ENCODE measurements around the gene TOP3B.

Gene TOP3B

DNA sequence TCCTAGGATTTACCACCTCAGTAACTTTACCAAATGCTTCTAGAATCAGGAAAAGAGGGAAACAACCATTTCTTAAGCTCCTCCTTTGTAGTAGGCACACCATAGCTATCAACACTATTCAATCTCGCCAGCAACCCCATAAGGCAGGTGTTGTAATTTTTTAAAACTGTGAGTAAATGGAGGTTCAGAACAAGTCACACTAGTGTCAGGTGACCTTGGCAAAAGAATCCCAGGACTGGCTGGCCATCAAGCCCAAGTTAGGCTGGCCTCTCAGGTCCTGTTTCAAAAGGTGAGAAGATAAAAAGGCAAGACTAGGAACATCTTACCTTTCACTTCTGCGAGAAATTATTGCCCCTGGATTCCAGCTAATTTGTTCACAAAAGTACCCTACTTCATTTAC is 713 bp downstream of the TOP3B start:
- DNase-seq (ENCODE audit: low read depth): no peak

- DNase-seq (ENCODE audit: low read depth): no peak
Measured at GRCh38 chr22:21980547-21980946, 2.0 kb downstream of the TOP3B start.

GRCh38 chr22:21978564-21979386 is 3.8 kb downstream of the TOP3B start:
- DNase-seq (ENCODE audit: low read depth): no peak

GRCh38 chr22:21977814-21978213 is 4.8 kb downstream of the TOP3B start:
- no peak for DNase-seq (ENCODE audit: low read depth)

DNA sequence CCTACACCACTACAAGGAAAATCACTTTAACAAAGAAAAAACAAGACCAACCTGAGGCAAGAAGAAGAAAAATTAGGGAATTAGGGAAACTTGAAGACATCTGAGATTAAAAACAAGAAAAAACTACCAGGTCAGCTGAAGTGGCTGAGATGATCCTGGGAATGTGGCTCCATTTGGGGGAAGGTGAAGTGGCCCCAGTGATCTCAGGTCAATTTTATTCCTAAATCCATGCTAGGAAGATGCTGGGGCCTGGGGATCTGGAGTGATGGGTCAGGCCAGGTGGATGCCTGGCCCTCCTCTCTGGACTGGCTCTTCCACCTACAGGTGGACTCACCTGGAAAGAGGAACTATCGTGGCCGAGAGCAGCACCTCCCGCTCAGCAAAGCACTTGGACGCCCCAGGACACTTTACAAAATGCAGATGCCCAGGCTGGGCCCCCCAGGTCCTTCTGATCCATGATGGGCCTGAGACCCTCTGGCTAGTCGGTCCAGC is 6.7 kb downstream of the TOP3B start:
- no peak for DNase-seq (ENCODE audit: low read depth)

DNA sequence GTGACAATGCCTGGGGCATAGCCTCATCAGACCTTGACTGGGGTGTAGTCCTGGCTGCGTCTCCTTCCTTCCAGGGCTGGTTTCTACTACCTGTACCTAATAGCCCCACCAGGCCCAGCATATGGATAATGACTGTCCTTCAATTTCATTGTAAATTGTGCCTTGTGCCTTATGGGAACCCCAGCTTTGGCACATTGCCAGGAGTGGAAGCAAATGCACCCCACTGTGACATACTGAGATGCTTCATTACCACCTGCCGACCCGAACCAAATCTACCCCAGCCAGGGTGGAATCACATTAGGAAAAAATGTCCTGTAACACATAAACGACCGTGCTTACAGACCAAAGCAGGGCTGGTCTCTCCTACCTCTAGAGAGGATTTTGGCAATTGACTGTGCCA is 7.3 kb downstream of the TOP3B start:
- no peak for DNase-seq (ENCODE audit: low read depth)

DNA sequence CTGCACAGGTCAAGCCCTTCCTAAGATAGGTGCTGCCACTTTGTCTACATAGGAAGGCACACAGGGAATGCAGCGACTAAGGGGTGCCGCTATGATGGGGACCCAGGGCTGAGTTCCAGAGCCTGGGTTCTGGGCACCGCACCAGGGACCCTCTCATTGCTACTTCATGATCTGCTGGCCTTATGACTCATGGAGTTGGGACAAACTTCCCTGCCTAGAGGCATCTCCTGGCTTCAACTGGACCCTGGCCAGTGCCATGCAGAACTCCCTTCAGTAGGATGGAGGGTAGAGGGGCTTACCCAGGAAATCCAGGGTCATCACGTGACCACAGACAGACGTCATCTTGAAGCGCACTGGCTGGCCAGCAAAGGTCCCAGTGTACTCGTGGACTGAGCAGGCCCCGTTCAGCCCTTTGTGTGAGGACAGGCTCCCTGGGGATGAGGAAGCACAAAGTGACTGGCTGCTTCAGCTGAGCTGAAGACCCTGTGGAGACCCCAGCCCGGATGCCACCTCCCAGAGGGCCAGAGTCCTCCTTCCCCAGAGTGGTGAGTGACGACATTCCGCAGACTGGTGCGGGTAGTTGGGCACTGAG is 8.4 kb downstream of the TOP3B start:
- DNase-seq (ENCODE audit: low read depth): no peak

GRCh38 chr22:21972806-21973205 is 9.8 kb downstream of the TOP3B start:
- DNase-seq (ENCODE audit: low read depth): no peak

GRCh38 chr22:21972293-21972779 is 10.3 kb downstream of the TOP3B start:
- no peak for DNase-seq (ENCODE audit: low read depth)

DNA sequence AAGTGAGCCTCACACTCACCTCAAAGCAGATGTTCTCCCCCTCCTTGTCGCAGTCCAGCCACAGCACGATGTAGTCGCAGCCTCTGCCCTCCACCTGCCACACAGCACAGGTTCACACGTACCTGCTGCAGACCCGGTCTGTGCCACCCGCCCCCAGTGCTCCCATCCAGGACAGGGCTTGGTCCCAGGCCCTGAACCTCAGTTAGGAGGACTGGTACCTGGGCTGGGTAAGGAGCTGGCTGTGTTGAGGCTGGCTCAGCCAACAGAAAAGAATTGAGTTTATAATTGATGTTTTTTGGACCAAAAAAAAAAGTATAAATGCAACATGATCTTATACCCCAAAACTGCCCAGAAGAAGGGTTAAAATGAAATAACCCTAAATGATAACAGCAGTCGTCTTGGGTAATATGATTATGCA is 10.7 kb downstream of the TOP3B start:
- DNase-seq (ENCODE audit: low read depth): no peak

- DNase-seq (ENCODE audit: low read depth): no peak
Measured at GRCh38 chr22:21970800-21971617, 11.6 kb downstream of the TOP3B start.

GRCh38 chr22:21970037-21970799 is 12.4 kb downstream of the TOP3B start:
- DNase-seq (ENCODE audit: low read depth): no peak

GRCh38 chr22:21968452-21969129 is 14.0 kb downstream of the TOP3B start:
- no peak for DNase-seq (ENCODE audit: low read depth)

- DNase-seq (ENCODE audit: low read depth): no peak
Measured at GRCh38 chr22:21967693-21968271, 14.8 kb downstream of the TOP3B start.

- no peak for DNase-seq (ENCODE audit: low read depth)
Measured at GRCh38 chr22:21966643-21967516, 15.7 kb downstream of the TOP3B start.

- DNase-seq (ENCODE audit: low read depth): no peak
Measured at GRCh38 chr22:21965762-21966288, 16.8 kb downstream of the TOP3B start.

DNA sequence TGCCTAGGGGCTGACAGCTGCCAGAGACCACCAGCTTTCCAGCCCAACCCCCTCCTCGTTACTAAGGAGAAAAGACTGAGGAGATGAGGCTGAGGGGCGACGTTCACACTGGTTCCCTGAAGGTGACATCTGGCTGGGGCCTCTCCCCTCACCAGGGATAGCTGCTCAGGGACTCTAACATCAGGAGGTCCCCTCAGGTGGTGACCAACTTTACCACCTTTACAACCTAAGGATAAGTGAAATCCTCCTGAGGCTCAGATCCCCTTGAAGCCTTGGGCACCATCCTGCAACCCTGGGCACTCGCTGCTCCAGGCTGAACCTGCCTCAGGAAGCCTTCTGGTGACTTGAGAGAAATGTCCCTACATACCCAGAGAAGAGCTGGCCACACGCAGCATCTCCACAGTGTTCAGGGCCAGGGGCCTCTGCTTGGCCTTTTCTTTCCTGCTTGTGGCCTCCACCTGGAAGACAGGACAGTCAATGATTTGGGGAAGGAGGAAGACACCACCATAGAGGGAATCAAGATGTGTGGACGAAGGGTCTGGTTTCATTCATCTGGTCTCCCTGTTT is 17.6 kb downstream of the TOP3B start:
- no peak for DNase-seq (ENCODE audit: low read depth)

DNA sequence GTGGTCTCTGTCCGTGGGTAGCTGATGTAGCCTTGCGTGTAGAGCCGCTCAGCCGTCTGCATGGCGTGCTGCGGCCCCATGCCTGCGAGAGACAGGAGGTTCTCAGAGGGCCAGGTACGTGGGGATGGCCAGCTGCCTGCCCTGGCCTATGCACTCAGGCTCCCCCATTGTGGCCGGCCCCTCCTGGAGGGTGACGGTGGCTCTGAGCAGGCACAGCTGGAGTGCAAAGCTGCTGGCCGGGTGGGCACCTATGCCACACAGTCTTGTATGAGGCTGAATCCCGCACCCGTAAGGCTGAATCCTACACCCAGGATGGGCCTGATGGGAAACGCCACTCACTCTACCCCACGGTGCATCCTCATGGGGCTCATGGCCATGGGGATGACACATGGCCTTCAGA is 18.4 kb downstream of the TOP3B start:
- DNase-seq (ENCODE audit: low read depth): no peak

DNA sequence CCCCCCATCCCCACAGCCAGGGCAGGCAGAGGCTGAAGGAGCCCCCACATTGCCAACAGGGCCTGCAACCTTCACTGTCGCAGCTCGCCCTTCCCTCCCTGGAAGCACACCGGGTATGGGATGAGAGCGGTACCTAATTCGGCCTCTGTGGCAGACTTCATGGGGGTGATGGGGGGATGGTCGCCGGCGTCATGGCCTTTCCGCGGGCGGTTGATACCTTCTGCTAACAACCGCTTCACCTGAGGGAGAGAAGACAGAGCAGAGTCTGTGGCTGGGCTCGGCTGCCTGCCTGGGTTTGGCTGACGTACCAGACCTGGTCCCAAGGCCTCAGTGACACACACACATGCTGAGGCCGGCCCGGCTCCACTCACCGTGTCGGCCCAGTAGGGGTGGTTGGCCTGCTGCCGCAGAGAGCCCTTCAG is 18.8 kb downstream of the TOP3B start:
- DNase-seq (ENCODE audit: low read depth): no peak

Measured in HS-5 (cell line).